HG03280 (cell line): ENCODE data around the gene MBNL2.

Experiments used
- ATAC-seq: cut with Tn5 transposase; IDR thresholded peaks from one replicate; pipeline ENCODE4 v1.9.1; 2021; ENCODE audit warnings: mild to moderate bottlenecking, moderate library complexity; ENCODE audit not compliant: unreplicated experiment

The MBNL2 gene

GRCh38 chr13:97289514-97290298 lies 67.6 kb downstream of the MBNL2 start:
- no peak for ATAC-seq

- no peak for ATAC-seq
These were observed 73.4 kb downstream of the MBNL2 start for GRCh38 chr13:97295283-97296182.

GRCh38 chr13:97296740-97297139 lies 74.6 kb downstream of the MBNL2 start:
- no peak for ATAC-seq

- ATAC-seq, result no peak
These were observed 76.7 kb downstream of the MBNL2 start for GRCh38 chr13:97298816-97299215.

- no peak for ATAC-seq
These were observed 78.7 kb downstream of the MBNL2 start for GRCh38 chr13:97300871-97301270.

GRCh38 chr13:97301382-97302095 lies 79.4 kb downstream of the MBNL2 start:
- no peak for ATAC-seq

- no peak for ATAC-seq
These were observed 80.5 kb downstream of the MBNL2 start for GRCh38 chr13:97302611-97303010.

GRCh38 chr13:97306106-97306505 lies 84.0 kb downstream of the MBNL2 start:
- no peak for ATAC-seq

GRCh38 chr13:97306645-97307044 lies 84.5 kb downstream of the MBNL2 start:
- ATAC-seq, result no peak

GRCh38 chr13:97307118-97307881 lies 85.2 kb downstream of the MBNL2 start:
- no peak for ATAC-seq

- ATAC-seq, result no peak
These were observed 85.9 kb downstream of the MBNL2 start for GRCh38 chr13:97307882-97308624.

GRCh38 chr13:97308735-97309429 lies 86.7 kb downstream of the MBNL2 start:
- ATAC-seq, result no peak

- no peak for ATAC-seq
These were observed 88.8 kb downstream of the MBNL2 start for GRCh38 chr13:97310809-97311436.

GRCh38 chr13:97311956-97312355 lies 89.8 kb downstream of the MBNL2 start:
- ATAC-seq, result no peak

GRCh38 chr13:97313551-97314260 lies 91.6 kb downstream of the MBNL2 start:
- ATAC-seq, result no peak

GRCh38 chr13:97316390-97316789 lies 94.3 kb downstream of the MBNL2 start:
- no peak for ATAC-seq

- no peak for ATAC-seq
These were observed 95.8 kb downstream of the MBNL2 start for GRCh38 chr13:97317933-97318332.

- no peak for ATAC-seq
These were observed 96.4 kb downstream of the MBNL2 start for GRCh38 chr13:97318532-97318931.
